Hematopoietic multipotent progenitor cell treated with erythropoietin and hydrocortisone succinate and interleukin-3 and kit ligand, for 15 days (in vitro differentiated cells): ENCODE measurements around the gene TXNRD2.

Experiments
- DNase-seq: peaks from one replicate; pipeline ENCODE4 v3.0.0-alpha.2; 2015; ENCODE audit warnings: low spot score

Gene TXNRD2

DNA sequence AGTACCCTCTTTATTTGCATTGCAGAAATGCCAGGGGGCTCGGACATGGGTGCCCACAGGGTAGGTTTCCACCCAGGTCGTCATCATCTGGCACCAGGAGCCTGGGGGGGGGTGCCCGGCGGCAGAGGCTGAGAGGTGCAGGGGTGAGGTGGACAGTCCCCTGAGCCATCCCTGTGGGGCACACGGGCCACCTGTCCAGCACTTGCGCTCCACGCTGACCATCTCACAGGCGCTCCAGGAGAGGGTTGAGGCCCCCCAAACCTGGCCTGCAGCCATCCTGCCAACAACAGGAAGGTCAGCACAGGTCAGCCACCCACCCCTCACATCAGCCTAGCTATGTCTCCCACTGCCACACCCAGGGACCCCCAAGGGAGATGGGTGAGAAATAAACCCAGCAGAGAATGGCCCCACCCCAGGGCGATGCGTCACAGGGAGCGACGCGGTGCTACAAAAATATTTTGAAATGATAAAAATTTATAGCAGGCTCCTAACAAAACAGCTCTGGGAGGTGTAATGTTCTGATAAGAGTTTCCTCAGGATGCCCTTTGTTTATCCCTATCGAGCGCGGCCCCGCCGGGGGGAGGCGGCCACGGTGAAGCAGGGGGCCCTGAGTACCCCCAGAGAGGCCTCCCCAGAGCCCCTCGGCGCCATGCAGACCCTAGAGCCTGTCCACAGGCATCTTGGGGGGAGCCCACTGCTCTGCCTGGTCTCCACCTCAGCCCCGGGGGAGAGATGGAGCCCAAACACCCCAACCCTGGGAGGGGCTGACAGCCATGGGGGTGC is 65.9 kb downstream of the TXNRD2 start:
- DNase-seq = no peak

DNA sequence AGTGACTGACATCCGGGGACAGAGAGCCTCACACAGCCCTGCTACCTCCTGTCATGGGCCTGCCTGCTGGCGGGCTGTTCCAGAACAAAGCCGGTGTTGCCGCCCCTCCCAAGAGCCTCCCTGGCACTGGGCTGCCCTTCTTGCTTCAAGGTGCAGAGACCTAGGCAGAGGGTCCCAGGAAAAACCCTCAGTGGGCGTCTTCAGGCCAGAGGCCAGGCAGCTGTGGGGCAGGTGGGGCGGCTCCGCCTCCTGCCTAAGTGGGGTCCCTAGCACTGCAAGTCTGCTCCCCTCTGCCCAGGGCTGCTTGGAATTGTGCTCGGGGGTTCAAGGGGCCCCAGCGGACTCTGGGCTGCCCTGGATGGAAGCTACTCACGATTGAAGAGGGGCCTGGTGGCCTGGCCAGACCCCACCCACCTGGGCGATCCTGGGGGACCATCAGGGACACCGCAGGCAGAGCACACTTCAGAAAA is 66.5 kb downstream of the TXNRD2 start:
- DNase-seq = no peak

DNA sequence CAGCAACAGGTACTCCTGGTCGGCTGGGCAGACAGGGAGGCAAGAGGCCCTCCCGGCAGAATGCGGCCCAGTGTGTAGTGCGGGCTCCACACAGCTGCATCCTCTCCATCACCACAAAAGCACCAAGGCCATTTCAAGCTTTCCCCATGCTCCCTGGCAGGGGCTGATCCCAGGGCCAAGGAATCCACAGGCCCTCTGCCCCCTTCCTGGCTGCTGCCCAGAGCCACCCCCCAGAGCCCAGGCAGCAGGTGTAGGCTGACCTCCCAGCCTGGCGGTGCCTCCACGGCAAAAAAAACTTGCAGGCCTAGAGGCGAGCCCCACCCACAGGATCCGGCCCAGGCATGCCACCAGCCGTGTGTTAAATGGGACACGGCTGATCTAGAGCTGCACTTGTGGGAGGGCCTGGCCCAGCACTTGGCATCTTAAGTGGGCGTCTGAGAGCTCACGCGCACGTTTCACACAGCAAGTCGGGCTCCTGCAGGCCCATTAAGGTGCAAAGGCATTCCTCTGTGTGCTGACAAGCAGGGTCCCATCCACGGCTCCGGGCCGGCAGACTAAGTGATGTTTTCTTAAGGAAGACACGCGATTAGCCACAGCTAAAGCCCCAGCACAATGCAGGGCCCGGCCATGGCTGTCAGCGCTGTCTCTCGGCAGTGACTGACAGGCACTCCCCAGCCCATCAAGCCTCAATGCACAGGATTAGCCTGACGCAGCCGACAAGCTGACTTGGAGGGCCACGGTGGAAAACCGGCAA is 67.1 kb downstream of the TXNRD2 start:
- DNase-seq = no peak

DNA sequence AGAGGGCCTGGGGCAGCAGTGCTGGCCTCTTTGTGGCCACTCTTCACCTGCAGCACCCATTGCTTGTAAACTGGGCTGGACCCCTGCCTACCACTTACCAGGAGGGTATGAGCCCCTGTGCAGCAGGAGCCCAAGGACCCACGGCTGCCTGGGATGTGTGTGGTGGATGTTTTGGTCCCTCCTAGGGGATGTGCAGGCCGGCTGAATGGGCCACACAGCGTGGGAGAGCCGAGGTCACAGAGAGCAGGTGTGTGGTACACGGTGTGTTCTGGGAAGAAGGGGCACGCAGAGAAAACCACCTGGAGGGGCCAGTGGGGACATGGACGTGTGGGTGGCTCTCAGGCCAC is 67.7 kb downstream of the TXNRD2 start:
- no peak for DNase-seq

DNA sequence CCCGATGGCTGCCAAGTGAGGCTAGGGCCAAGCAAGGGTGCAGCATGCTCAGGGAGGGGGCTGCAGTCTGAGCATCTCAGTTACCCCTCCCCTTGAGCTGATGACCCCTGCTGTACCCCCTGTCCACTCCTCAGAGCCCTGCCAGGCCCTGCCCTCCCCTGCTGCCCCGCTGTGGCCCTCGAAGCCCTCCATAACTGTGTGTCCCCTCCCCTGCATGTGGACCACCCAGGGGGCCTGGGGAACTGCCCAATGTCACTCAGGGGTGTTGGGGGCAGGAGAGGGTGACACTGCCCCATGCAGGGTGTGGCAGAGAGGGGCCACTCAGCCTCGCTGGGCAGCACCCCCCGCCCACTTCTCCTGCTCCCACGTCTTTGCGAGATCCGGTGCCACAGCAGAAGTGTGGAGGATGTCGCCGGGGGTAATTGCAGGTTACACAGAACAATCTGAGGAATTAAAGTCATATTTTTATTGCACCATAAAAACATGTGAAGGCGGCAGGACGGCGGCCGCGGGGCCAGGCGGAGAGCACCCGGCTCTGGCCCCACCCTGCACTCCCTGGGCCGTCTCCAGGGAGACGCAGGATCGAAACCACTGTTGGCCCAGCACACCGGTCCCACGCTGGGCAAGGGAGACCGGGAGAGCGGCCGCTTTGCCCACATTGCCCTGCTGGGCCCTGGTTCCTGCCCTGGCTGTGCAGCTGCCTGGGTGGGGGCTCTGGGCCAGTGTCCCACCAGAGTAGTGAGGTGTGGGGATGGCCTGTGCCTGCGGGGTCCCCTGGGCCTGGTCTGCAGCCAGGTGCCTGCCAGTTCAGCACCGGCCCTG is 68.3 kb downstream of the TXNRD2 start:
- DNase-seq = no peak

DNA sequence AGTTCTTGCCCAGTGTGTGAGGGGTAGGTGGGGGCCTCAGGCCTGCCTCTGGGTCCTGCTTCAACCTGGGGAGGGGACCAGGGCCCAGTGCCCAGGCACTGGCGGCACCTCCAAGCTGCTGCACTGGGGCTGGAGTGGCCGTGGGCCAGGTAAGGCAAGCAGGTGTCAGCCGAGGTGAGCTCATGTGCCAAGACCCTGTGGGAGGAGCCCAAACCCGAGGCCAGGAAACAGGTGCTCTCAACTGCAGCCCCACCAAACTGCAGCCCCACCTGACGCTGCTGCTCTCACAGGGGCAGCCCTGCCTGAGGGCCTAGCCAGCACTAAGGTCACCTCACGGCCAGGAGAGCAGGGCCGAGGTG is 68.9 kb downstream of the TXNRD2 start:
- no peak for DNase-seq

DNA sequence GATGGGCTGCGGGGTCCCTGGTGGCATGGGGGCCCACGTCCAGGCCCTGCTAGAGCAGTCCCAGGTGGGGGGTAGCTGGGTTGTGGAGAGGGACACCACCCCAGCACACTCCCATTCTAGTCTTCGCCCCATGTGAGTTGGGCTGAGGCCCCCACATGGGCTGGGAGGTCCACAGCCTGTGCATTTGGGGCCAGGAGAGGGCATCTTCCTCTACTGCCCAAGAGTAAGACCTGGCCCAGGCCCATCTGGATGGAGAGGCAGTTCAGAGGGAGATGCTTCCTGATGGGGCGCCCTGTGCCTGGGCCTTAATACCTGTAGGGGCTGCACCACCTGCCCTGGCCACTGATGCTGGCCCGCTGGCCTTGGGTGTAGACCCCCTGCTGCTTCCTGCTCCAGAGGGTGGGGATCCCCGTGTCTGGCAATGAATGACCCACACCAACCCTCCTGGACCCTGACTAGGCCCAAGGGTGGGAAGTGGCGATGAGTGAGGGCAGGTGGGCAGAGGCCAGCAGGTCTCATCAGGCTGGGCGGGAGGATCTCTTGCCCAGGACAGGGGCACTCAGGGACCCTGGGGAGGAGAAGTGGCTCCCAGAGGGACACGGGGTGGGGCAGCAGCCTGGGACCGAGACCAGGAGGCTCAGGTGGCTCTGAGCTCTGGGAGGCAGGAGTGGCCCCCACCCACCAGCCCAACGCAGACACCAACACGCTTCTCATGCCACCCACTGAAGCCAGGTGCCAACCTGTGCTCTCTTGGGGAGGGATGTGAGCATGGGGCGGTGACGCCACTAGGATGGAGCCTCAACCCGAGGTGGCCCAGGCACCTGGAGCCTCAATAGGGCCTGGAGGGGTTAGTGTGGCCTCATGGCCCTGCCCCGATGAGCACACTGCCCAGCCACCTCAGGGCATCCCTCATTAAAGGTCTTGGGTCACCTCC is 69.5 kb downstream of the TXNRD2 start:
- DNase-seq = no peak

DNA sequence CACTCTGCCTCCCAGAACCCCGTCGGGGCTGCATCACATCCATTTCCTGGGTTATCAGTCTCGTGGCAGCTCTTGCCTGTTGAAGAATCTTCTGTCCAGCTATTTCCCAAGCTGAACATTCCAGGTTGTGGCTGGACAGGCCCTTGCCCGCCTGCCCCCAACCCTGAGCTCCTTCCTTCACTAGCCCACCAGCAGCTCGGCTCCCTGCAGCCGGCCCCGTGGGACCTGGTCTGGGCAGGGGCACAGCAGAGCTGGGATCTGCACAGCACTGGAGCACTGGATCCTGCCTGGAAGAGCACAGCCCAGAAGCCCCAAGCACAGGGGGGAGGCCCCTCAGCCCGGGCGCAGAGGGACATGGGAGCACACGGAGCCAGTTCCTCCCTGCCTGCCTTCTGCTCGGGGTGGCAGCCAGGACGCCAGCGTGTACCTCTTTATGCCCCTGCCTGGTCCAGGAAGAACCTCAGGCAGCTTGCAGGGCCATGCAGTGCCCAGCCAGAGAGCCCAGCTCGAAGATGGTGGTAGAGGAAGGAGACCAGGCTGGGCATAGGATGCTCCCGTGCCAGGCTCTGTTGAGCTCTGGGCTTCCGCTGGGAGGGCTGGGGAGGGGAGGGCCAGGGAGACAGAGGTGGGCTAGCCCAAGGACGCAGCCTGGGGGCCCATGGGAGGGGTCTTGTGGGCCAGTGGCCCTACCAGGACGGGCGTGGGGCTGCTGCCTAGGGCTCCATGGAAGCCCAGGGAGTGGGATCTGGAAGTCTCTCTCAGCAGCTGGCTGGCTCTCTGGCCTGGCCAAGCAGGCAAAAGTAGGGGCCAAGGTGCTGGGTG is 70.4 kb downstream of the TXNRD2 start:
- no peak for DNase-seq

DNA sequence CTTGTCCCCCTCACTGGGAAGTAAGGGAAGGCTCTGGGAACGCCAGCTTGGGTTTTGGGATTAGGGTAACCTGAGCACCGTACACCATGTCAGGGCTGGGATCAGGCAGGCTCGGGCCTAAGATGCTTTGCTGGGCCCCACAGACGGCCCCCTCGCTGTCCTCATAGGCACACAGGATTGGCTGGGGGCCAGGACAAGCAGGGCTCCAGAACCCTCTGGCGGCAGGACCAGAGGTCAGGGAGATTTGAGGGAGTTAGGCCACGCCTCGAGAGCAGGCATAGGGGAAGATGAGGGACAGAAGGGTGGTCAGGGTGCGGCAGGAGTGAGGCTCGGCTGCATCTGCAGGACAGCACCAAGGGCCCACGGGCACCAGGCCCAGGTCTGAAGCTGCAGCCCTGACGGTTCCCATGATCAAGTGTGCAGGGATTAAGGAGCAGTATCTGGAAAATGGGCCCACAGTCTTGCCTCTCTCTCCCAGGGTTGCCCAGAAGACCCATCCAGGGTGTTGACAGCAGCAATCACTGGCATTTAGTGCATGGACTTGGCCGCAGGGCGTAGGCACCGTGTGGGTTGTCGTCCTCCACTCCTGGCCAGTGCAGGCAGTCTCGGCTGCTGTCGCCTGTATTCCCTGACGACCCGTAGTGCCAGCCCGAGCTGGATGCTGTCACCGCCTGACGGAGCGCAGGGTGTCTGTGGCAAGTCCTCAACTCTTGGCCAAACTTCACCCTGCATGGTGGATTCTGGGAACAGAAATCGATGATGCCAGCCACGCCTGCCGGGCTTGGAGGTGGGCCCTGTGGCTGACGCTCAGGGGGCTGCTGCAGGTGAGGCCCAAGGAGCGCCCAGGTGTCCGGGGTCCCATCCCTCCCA is 71.2 kb downstream of the TXNRD2 start:
- DNase-seq = no peak

DNA sequence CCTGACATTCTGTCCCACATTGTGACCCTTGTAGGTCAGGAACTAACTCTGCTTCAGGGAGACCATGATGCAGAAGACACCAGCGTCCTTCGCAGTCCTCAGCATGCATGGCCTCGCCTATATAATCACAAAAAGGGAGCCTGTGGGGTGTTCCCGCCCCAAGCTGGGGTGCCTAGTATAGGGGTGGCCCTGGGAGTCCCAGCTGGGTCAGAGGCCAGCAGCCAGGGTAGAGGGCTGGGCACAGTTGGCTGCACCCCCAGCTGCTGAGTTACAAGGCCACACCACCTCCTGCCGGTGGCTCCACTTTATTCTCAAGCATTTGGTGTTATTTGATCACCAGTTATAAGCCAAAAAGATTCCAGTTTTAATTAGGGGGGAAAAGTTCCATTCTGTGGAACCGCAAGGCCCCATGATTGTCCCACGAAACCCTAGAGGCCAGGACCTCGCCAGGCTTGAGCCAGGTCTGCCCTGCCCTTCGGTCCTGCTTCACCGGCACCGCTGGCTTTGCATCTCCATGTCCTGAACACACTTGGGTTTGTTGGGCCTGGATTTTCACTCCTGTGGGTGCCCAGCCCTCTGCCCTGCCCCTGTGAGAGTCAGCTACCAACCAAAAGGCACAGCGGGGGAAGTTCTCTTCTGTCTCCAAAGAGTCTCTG is 72.0 kb downstream of the TXNRD2 start:
- DNase-seq = no peak

DNA sequence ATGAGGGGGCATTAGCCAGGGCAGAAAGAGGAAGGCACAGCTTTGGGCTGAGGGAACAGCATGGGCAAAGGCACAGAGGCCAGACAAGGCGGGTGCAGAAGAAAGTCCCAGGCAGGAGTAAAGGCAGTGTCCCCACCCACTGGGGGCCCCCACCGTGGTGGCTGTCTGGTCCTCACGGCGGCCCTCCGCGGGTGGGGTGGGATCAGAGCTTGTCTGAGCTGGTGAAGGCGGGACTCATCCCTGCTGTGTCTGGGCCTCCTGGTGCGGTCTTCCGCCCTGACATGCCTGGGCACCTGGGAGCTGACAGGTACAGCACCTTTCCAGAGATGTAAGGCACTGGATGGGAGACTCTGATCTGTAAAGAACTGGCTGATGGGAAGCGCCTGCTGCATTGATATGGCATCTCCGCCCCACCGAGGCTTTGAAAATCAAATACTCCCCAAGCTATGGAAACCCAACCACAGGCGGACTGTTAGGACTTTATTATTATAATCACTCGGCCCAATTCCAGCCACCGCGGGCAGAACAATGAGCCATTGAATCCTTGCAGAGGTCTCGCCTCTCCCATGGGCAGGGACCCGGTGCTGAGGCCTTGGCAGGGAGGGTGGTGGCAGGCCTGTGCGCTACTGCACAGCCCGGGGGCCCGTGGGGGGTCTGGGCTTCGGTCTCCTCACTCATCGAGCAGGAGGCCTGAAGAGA is 72.7 kb downstream of the TXNRD2 start:
- DNase-seq = no peak

DNA sequence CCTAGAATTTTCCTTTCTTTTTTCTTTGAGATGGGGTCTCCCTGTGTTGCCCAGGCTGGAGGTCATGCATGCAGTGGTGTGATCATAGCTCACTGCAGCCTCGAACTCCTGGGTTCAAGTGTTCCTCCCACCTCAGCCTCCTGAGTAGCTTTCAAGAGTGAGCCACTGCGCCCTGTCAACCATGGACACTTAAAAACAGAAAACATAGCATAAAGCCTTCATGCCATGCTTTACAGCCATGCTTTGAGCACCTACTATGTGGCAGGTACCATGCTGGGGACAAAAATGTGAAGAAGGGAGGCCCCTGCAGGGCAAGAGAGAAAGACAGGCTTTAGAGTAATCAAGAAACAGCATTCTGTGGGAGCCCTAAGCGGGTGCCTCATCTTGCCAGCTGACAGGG is 73.3 kb downstream of the TXNRD2 start:
- no peak for DNase-seq

DNA sequence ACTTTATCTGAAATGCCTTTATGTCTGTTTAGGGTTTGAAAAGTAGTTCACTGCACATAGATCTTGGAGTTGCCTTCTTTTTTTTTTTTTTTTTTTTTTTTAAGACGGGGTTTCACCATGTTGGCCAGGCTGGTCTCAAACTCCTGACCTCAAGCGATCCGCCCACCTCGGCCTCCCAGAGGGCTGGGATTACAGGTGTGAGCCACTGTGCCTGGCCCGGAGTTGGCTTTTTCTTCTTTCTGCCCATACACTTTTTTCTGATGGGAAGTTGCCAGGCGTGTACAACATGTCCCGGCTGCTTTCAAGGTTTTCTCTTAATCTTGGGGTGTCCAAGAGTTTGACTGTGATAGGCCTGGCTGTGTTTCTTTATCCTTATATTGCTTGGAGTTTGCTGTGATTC is 74.0 kb downstream of the TXNRD2 start:
- DNase-seq = no peak

DNA sequence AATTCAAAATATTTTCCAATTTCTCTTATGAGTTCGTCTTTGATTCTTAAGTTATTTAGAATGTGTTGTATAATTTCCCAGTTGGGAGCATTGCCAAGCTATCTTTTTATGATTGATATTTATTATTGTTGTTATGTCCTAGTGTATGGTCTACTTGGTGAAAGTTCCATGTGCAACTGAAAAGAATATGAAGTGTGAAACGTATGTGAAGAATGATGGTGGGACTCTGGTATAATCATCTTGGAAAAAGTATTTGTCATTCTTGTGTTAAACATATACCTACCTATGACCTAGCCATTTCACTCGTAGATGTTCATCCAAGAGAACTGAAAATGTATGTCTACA is 75.0 kb downstream of the TXNRD2 start:
- DNase-seq = no peak

DNA sequence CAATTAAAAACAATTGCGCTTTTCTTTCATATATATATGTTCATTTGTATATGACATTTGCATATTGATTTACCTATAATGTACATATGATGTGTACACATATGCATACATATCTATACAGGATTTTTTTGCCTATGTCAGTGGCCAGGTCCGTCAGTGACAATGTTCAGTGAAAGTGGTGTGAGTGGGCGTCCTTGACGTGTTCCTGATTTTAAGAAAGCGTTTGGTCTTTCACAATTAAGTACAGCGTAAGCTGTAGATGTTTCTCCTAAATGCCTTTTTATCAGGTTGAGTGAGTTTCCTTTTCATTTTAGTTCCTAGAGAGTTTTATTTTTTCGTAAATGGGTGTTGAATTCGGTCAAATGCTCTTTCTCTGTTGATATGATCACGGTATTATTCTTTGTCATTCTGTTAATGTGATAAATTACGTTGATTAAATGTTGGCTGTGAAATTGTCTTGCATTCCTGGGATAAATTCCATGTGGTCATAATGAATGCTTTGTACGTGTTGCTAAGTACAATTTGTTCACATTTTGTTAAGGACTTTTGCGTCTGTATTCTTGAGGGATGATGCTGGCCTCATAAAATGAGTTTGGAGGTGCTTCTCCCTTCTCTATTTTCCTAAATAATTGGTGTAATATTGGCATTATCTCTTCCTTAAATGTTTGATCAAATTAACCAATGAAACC is 76.3 kb downstream of the TXNRD2 start:
- DNase-seq = no peak

DNA sequence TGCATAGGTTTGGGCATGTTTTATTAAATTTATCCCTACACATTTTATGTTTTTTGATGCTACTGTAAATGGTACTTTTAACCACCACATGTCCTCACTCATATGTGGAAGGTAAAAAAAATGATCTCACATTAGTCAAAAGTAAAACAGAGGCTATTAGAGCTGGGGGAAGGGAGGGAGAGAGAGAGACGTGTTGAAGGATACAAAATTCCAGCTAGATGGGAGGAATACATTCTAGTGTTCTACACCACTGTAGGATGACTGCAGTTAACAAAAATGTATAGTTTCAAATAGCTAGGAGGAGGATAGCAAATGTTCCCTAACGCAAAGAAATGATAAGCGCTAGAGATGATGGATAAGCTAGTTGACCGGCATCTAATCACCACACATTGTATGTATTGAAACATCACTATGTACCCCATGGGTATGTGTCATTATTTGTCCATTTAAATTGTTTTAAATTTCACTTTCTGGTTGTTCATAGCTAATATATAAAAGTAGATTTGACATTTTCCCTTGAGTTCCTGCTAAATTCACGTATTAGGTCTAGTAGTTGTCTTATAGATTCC is 77.0 kb downstream of the TXNRD2 start:
- DNase-seq = no peak

DNA sequence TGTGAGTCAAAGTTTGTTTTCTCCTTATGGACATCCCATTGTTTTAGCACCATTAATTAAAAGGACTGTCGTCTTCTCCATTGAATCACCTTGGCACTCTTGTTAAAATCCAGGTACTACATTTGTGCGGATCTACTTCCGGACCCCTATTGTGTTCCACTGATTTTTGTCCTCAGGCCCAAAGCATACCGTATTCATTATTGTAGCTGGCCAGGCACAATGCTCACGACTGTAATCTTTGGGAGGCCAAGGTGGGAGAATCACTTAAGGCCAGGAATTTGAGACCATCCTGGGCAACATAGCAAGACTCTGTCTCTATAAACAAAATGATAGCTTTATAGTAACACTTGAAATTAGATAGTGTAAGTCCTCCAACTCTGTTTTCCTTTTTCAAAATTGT is 78.0 kb downstream of the TXNRD2 start:
- no peak for DNase-seq
